IMR-90 (cell line): ENCODE measurements around the gene AATF. TPM values are rescaled to one million over a fixed set of nuclear protein-coding genes. Genes with fewer than 3 reads are reported as not detected.

ENCODE experiments used
- ATAC-seq: fragments of 200-7000 bp; cut with Tn5 transposase; 2 replicates; pipeline ENCODE4 v1.9.1; 2020; ENCODE audit warnings: low read depth, mild to moderate bottlenecking, moderate library complexity
- BruUV-seq: library from RNA; stranded (reverse); fragments of 400-500 nt; replicated peaks from 2 replicates; lab custom pipeline; 2021; lab: Mats Ljungman, UMichigan
- CTCF ChIA-PET: fragments of 300-600 bp; formaldehyde crosslinking; extraction: SDS; loops from one replicate; lab custom pipeline; 2021; ENCODE audit warnings: antibody characterized with exemption; lab: Yijun Ruan, JAX
- POLR2A ChIA-PET: fragments of 300-600 bp; sonication (Branson Sonifier 250); formaldehyde crosslinking; loops from one replicate; lab custom pipeline; 2022; ENCODE audit warnings: antibody characterized with exemption; ENCODE audit not compliant: unreplicated experiment; lab: Charles Lee
- DNase-seq: peaks from one replicate; pipeline ENCODE4 v3.0.0; 2013
- H2AFZ ChIP-seq: replicated peaks from 2 replicates; pipeline ENCODE3; 2013; ENCODE audit warnings: low read length, mild to moderate bottlenecking; ENCODE audit not compliant: poor library complexity
- H2AK5ac ChIP-seq: 2 replicates; pipeline ENCODE4 v1.6.1; 2013; ENCODE audit warnings: low read depth, low read length, inconsistent platforms
- H2AK9ac ChIP-seq: replicated peaks from 2 replicates; pipeline ENCODE3; 2013; ENCODE audit warnings: mild to moderate bottlenecking, low read depth, low read length, moderate library complexity; ENCODE audit not compliant: poor library complexity
- H2BK120ac ChIP-seq: 2 replicates; pipeline ENCODE4 v1.6.1; 2013; ENCODE audit warnings: low read depth, low read length, inconsistent platforms
- H2BK15ac ChIP-seq: 3 replicates; pipeline ENCODE4 v1.6.1; 2013; ENCODE audit warnings: low read depth, low read length, inconsistent platforms
- H2BK20ac ChIP-seq: 2 replicates; pipeline ENCODE4 v1.6.1; 2013; ENCODE audit warnings: low read depth, mild to moderate bottlenecking, inconsistent platforms, low read length, moderate library complexity
- H2BK5ac ChIP-seq: 2 replicates; pipeline ENCODE4 v1.6.1; 2013; ENCODE audit warnings: mild to moderate bottlenecking, low read depth, low read length, inconsistent platforms; ENCODE audit not compliant: poor library complexity, severe bottlenecking
- H3K14ac ChIP-seq: replicated peaks from 2 replicates; pipeline ENCODE4 v1.6.1; 2013; ENCODE audit warnings: low read depth, low read length, inconsistent platforms
- H3K18ac ChIP-seq: 2 replicates; pipeline ENCODE4 v1.6.1; 2013; ENCODE audit warnings: low read depth, low read length, control low read depth
- H3K23ac ChIP-seq: 2 replicates; pipeline ENCODE4 v1.6.1; 2013; ENCODE audit warnings: low read depth, low read length, inconsistent platforms
- H3K27ac ChIP-seq: 2 replicates; pipeline ENCODE4 v1.5.1; 2013; ENCODE audit warnings: mild to moderate bottlenecking, control low read depth, low read length; ENCODE audit not compliant: insufficient read depth
- H3K27me3 ChIP-seq: 2 replicates; pipeline ENCODE4 v1.6.1; 2013; ENCODE audit warnings: low read length; ENCODE audit not compliant: control insufficient read depth, insufficient read depth
- H3K36me3 ChIP-seq: 2 replicates; pipeline ENCODE4 v1.6.1; 2013; ENCODE audit warnings: low read length, mixed read lengths; ENCODE audit not compliant: control insufficient read depth, insufficient read depth
- H3K4ac ChIP-seq: 2 replicates; pipeline ENCODE4 v1.6.1; 2013; ENCODE audit warnings: low read depth, low read length, inconsistent platforms
- H3K4me1 ChIP-seq: 2 replicates; pipeline ENCODE4 v1.6.1; 2013; ENCODE audit warnings: low read length, mixed read lengths; ENCODE audit not compliant: control insufficient read depth, insufficient read depth
- H3K4me2 ChIP-seq: 2 replicates; pipeline ENCODE4 v1.6.1; 2013; ENCODE audit warnings: low read depth, mild to moderate bottlenecking, control low read depth, low read length, moderate library complexity
- H3K4me3 ChIP-seq: 2 replicates; pipeline ENCODE4 v1.5.1; 2013; ENCODE audit warnings: low read depth, mild to moderate bottlenecking, control low read depth, low read length, moderate library complexity; ENCODE audit not compliant: insufficient read depth
- H3K56ac ChIP-seq: 2 replicates; pipeline ENCODE4 v1.6.1; 2013; ENCODE audit warnings: low read length, inconsistent platforms; ENCODE audit not compliant: insufficient read depth; ENCODE audit errors: extremely low read depth
- H3K79me1 ChIP-seq, 2 experiments: 2 replicates each; pipeline ENCODE4 v1.6.1; 2013; ENCODE audit warnings: low read length in 2 of 2, inconsistent platforms in 1 of 2, low read depth in 1 of 2
- H3K9ac ChIP-seq: 2 replicates; pipeline ENCODE4 v1.6.1; 2013; ENCODE audit warnings: low read depth, low read length, control low read depth
- H3K9me1 ChIP-seq: 2 replicates; pipeline ENCODE4 v1.6.1; 2013; ENCODE audit warnings: low read length, inconsistent platforms; ENCODE audit not compliant: insufficient read depth
- H3K9me3 ChIP-seq: 2 replicates; pipeline ENCODE4 v1.6.1; 2013; ENCODE audit warnings: low read length; ENCODE audit not compliant: control insufficient read depth, insufficient read depth
- H4K20me1 ChIP-seq: 2 replicates; pipeline ENCODE4 v1.6.1; 2013; ENCODE audit warnings: low read length, inconsistent platforms; ENCODE audit not compliant: insufficient read depth
- H4K5ac ChIP-seq: 2 replicates; pipeline ENCODE4 v1.6.1; 2013; ENCODE audit warnings: mild to moderate bottlenecking, low read depth, low read length, control low read depth
- H4K8ac ChIP-seq, 2 experiments: 2 replicates each; pipeline ENCODE4 v1.6.1; 2013; ENCODE audit warnings: low read depth in 2 of 2, low read length in 2 of 2, control low read depth in 1 of 2, inconsistent platforms in 1 of 2
- H4K91ac ChIP-seq: 2 replicates; pipeline ENCODE4 v1.6.1; 2013; ENCODE audit warnings: low read depth, low read length, inconsistent platforms; ENCODE audit not compliant: insufficient read depth
- BHLHE40 ChIP-seq: fragments of 150-350 bp; IDR thresholded peaks from 2 replicates; pipeline ENCODE4 v1.6.1; 2016; ENCODE audit warnings: mild to moderate bottlenecking, low read depth, low read length
- CEBPB ChIP-seq: IDR thresholded peaks from 2 replicates; pipeline ENCODE4 v1.6.1; 2012; ENCODE audit warnings: low read depth, low read length, improper control_type of control experiment
- CTCF ChIP-seq: conservative IDR thresholded peaks from 2 replicates; pipeline ENCODE4 v1.5.1; 2012; ENCODE audit warnings: mild to moderate bottlenecking, low read depth, low read length, improper control_type of control experiment
- ELK1 ChIP-seq: fragments of 150-350 bp; IDR thresholded peaks from 2 replicates; pipeline ENCODE4 v1.6.1; 2016; ENCODE audit warnings: low read depth, mild to moderate bottlenecking, low read length, moderate library complexity, borderline replicate concordance
- FOS ChIP-seq: fragments of 150-350 bp; IDR thresholded peaks from 2 replicates; pipeline ENCODE4 v1.6.1; 2016; ENCODE audit warnings: low read depth, low read length
- MAFK ChIP-seq: IDR thresholded peaks from 2 replicates; pipeline ENCODE4 v1.6.1; 2012; ENCODE audit warnings: low read depth, low read length, improper control_type of control experiment
- MAZ ChIP-seq: IDR thresholded peaks from 2 replicates; pipeline ENCODE4 v1.6.1; 2012; ENCODE audit warnings: low read depth, mild to moderate bottlenecking, low read length, improper control_type of control experiment, moderate library complexity, borderline replicate concordance
- MXI1 ChIP-seq: IDR thresholded peaks from 2 replicates; pipeline ENCODE4 v1.6.1; 2012; ENCODE audit warnings: low read depth, mild to moderate bottlenecking, low read length, moderate library complexity, borderline replicate concordance
- RAD21 ChIP-seq: IDR thresholded peaks from 2 replicates; pipeline ENCODE4 v1.6.1; 2012; ENCODE audit warnings: low read length, improper control_type of control experiment
- RCOR1 ChIP-seq: IDR thresholded peaks from 2 replicates; pipeline ENCODE4 v1.6.1; 2012; ENCODE audit warnings: mild to moderate bottlenecking, low read length, improper control_type of control experiment; ENCODE audit not compliant: insufficient replicate concordance
- SMC3 ChIP-seq: fragments of 150-350 bp; IDR thresholded peaks from 2 replicates; pipeline ENCODE4 v1.6.1; 2016; ENCODE audit warnings: low read depth, mild to moderate bottlenecking, antibody characterized with exemption, low read length, moderate library complexity
- USF2 ChIP-seq: fragments of 150-350 bp; IDR thresholded peaks from 2 replicates; pipeline ENCODE4 v1.6.1; 2017; ENCODE audit warnings: mild to moderate bottlenecking, antibody characterized with exemption, low read length, low read depth
- WGBS, 2 experiments: methylation state at CpG; one replicate each; pipeline versions ENCODE4 v1.1.5 to v1.1.7; 2013; ENCODE audit warnings: missing lambda C conversion rate in 2 of 2; ENCODE audit not compliant: insufficient read length in 1 of 2; ENCODE audit errors: extremely low coverage in 2 of 2; 5-methylcytosine and 5-hydroxymethylcytosine counted together
- dilution Hi-C: fragments of 300-500 bp; cut with HindIII; formaldehyde crosslinking; loops from one replicate; pipeline ENCODE4 v1.14.3; 2018; ENCODE audit warnings: low sequenced_read_pairs; ENCODE audit not compliant: unreplicated experiment
- in situ Hi-C: fragments of 300-500 bp; cut with MboI; formaldehyde crosslinking; loops from 3 replicates; pipeline ENCODE4 v1.14.3; 2019; ENCODE audit warnings: low sequenced_read_pairs, inconsistent platforms, mixed read lengths
- intact Hi-C: fragments of 100-400 bp; cut with micrococcal nuclease; formaldehyde crosslinking; loops from 2 replicates; pipeline ENCODE4 v1.10.0; 2022
- polyA plus RNA-seq, 3 experiments: library from polyadenylated mRNA; depleted of rRNA; stranded (reverse); fragments of >200 nt; gene quantifications; 2 replicates each; pipeline ENCODE4 v1.2.3, GENCODE V29; 2012; ENCODE audit warnings: low replicate concordance in 1 of 3
- total RNA-seq: library from RNA; depleted of rRNA; stranded (reverse); fragments of >200 nt; gene quantifications from 2 replicates; pipeline ENCODE4 v1.2.3, GENCODE V29; 2012

Gene AATF
- total and polyA plus RNA-seq, 2 of the 4 experiments (the other 2 are of a cell fraction), result 21.0 to 34.8 TPM

- TF ChIP-seq USF2, result no peak
Observed at GRCh38 chr17:36939052-36939801, 9.5 kb upstream of the AATF start (continued).

GRCh38 chr17:36939802-36940312 lies 8.9 kb upstream of the AATF start:
- DNase-seq, result no peak
- Histone ChIP-seq H4K8ac (no peak overlapping the region), H3K56ac (no peak overlapping the region), H3K9ac (no peak overlapping the region), H3K79me1 (no peaks in the 10 kb centered on the region), H2BK20ac (no peak overlapping the region), H2AK9ac (no peak overlapping the region), H3K4me1 (peaks cover 7% of the 10 kb centered on the region; the same call in 1 of the 2 replicates), H3K36me3 (no peaks in the 10 kb centered on the region), H3K4ac (no peak overlapping the region), H4K20me1 (peaks cover 30% of the 10 kb centered on the region), H3K27ac (no peak overlapping the region), H3K4me3 (no peak overlapping the region), H3K23ac (no peak overlapping the region), H2BK15ac (no peak overlapping the region), H2BK5ac (no peak overlapping the region), H3K9me3 (peaks cover 19% of the 10 kb centered on the region), H3K18ac (no peak overlapping the region), H4K91ac (no peak overlapping the region), H3K9me1 (0 out of 2 replicates have a peak, but pooled peaks cover 3% of the 10 kb centered on the region), H2AFZ (no peak overlapping the region), H2BK120ac (no peak overlapping the region), H3K27me3 (peaks cover 96% of the 10 kb centered on the region), H4K5ac (no peak overlapping the region), H3K4me2 (no peak overlapping the region), H3K14ac (no peak overlapping the region), H2AK5ac (no peak overlapping the region)
- dilution Hi-C loops (no loop called here), intact Hi-C loops (loop anchor here (10.0 kb wide), 2 partner anchors 85 to 305 kb away; no protein-coding TSS in a partner anchor), in situ Hi-C loops (no loop called here)
- no peak for ATAC-seq
- ChIA-PET POLR2A (no interaction called here), CTCF (interaction anchor here (0.6 kb wide), 1 partner anchor 9 kb away, joined by 4 read pairs; no protein-coding TSS in a partner anchor)
- no CpG with 5 or more reads among the region's 26 CpGs for WGBS, 2 experiments
- BruUV-seq, result no TSS peak
- TF ChIP-seq MXI1, result no peak
- no peak for TF ChIP-seq ELK1
- TF ChIP-seq CTCF, result no peak
- no peak for TF ChIP-seq RAD21
- TF ChIP-seq FOS, result no peak
- no peak for TF ChIP-seq MAFK
- TF ChIP-seq RCOR1, result no peak
- TF ChIP-seq CEBPB, result no peak
- TF ChIP-seq SMC3, result no peak
- TF ChIP-seq BHLHE40, result no peak
- no peak for TF ChIP-seq MAZ
